Adrenal gland (tissue), 5 donors: ENCODE data around the gene AGBL5.

Source experiments
- CTCF ChIP-seq, 6 experiments: fragments of 450-650 bp in 4 of 6; fragments of 200-600 bp in 2 of 6; sonication (generic) in 1 of 6; IDR thresholded peaks; 1 replicate in 5 of 6; 2 replicates in 1 of 6; pipeline versions ENCODE4 v1.5.1 to v1.8.0; 2016 to 2021; ENCODE audit warnings: antibody characterized with exemption in 6 of 6, mild to moderate bottlenecking in 2 of 6, moderate library complexity in 1 of 6
- POLR2A ChIP-seq, 2 donors: fragments of 450-650 bp; IDR thresholded peaks; one replicate each; pipeline ENCODE4 v1.6.1; 2017; ENCODE audit warnings: antibody characterized with exemption in 2 of 2, mild to moderate bottlenecking in 2 of 2, moderate library complexity in 1 of 2
- donor health status: DM: no; HTN: no; CAD: no.

- TF ChIP-seq POLR2A (IDR thresholded peaks at IDR 0.05) = no peak
- TF ChIP-seq CTCF (IDR thresholded peaks at IDR 0.05) = no peak
Measured at GRCh38 chr2:27102329-27102728, 50.9 kb downstream of the AGBL5 start.
